Activated CD4-positive, CD25-positive, alpha-beta regulatory T cell treated with anti-CD3 and anti-CD28 coated beads, Interleukin-2, amount 50 U/mL, for 72 hours (primary cell): ENCODE results near the gene SLC26A8.
"Not testable (repeated sequence)": the region's sequence is repeated elsewhere in the genome, so short reads cannot be mapped to it uniquely, and the experiment has no call there.

Source experiments
- DNase-seq: peaks from one replicate; pipeline ENCODE4 v3.0.0; 2021

SLC26A8 gene

GRCh38 chr6:36049582-36049981, 25.1 kb upstream of the SLC26A8 start:
- DNase-seq = no peak

DNA sequence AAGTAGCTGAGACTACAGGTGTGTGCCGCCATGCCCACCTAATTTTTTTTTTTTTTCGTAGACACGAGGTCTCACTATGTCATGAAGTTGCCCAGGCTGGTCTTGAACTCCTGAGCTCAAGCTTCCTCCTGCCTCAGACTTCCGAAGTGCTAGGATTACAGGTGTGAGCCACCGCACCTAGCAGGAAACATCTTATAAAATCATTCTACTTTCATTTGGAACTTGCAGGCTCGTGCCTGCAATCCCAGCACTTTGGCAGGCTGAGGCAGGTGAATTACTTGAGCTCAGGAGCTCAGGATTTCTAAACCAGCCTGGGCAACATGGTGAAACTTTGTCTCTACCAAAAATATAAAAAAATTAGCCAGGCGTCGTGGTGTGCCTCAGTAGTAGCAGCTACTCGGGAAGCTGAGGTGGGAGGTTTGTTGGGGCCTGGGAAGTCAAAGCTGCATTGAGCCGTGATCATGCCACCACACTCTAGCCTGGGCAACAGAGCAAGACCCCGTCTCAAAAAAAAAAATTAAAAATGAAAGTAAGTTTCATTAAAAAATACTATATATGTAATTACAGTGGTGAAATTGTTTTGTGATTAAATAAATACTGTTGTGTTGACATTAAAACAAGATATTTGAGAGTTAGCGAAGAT, 18.3 kb upstream of the SLC26A8 start:
- DNase-seq = no peak

- DNase-seq = no peak
These were observed 16.5 kb upstream of the SLC26A8 start for GRCh38 chr6:36040958-36041357.

DNA sequence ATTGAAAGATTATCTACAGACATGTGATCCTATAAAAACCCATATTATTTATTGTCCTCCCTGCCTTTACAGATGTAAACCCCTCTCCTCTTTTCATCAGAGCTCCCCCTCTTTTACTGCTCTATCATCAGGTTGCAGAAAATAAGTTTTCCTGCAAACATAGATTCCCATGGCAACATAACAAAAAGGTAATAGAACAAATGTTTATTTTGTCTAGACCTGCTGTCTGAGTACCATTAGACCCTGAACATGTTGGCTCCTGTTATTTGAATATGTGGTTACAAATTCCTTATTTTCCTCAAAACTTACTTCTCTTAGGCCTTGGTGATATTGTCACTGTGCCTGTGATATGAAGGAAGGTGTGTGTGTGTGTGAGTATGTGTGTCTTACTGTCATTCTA, 14.7 kb upstream of the SLC26A8 start:
- DNase-seq = no peak

GRCh38 chr6:36038120-36038876, 13.9 kb upstream of the SLC26A8 start:
- no peak for DNase-seq

GRCh38 chr6:36035225-36035624, 10.8 kb upstream of the SLC26A8 start:
- no peak for DNase-seq

DNA sequence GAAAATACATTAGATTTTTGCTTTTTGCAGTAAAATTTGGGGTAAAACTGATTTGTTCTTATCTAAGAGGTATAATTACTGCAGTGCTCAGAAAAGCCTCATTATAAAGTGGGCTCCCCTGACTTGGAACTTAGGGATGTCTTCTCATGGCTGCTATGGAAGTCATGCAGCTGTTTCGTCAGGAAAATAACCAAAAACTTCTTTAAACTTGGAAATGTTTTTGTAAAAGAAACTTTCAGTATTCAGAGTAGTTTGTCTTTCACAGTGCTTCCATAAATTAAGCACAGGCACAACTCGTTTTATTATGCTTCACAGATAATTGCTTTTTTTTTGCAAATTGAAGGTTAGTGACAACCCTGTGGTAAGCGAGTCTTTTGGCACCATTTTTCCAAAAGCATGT, 10.0 kb upstream of the SLC26A8 start:
- no peak for DNase-seq

DNA sequence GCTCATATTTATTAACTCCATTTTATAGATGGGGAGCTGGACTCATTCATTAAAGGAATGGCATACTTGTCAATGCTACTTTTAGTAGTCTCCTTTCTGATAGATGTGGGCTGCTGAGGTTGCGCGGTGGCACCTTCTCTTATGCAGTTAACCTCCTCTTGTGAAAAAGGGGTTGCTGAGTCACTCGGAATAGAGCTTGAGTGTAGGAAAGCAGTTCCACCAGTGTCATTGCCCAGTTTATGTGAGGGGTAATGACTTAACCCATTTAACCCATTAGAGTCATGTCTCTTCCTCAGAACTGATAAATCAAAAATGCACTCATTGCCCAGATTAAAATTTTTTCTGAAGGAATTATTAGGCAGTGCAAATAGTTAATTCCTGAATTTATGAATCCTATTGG, 9.5 kb upstream of the SLC26A8 start:
- no peak for DNase-seq

- not testable (repeated sequence) for DNase-seq
These were observed 8.7 kb upstream of the SLC26A8 start for GRCh38 chr6:36033144-36033543.

DNA sequence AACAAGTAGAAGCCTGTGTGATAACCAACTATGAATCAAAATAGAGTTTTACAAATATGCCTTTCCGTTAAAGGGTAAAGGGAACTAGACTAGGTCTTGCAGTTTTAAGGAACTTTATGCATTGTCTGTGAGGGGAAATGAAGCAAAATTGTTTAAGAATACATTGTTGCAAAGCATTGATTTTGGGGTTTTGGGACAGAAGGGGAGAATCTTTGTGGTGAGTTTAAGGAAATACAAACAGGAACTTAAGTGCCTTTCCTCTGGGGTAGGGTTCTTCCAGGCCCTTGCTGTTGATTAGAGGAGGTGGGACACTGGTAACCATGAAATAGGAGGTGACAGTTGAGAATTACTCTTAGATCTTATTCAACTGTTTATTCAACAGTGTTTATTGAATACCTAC, 7.8 kb upstream of the SLC26A8 start:
- no peak for DNase-seq

DNA sequence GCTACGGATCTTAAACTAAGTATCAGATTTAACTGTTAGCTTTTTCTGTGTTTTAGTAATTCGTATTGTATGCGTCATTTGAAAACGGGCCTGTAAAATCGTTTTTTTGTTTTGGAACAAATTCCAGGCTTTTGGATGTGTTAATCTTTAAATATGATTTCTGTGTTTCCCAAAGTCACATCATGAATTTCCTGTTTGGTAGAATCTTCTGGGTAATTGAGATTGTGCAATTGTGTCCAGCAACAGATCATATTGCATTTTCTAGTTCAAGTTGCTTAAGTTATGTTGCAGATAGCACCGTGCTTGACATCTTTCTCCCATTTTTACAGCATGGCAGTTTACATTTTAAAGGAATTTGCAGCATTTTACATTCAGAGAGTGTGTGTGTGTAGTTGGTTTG, 5.0 kb upstream of the SLC26A8 start:
- no peak for DNase-seq

DNA sequence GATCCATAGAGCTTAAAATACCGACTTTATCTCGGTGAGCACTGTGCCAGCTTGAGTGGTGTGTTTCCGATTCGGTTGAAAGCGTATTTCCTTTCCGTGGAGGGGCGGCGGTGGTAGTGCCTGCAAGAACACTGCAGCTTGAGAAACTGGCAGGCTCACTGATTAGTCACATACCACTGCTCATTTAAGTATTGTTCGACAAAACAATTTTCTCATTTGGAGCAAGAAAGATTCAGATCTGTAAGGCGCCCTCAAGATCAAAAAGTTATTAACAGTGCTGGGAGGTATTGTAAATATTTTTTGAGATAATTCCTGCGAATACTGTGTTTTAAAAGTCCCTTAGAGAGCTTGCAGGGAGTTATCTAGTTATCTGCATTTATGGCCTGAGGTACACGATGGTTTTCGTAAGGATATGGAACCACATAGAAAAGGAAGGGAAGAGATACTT, 4.5 kb upstream of the SLC26A8 start:
- DNase-seq = peak; percentile 65

DNA sequence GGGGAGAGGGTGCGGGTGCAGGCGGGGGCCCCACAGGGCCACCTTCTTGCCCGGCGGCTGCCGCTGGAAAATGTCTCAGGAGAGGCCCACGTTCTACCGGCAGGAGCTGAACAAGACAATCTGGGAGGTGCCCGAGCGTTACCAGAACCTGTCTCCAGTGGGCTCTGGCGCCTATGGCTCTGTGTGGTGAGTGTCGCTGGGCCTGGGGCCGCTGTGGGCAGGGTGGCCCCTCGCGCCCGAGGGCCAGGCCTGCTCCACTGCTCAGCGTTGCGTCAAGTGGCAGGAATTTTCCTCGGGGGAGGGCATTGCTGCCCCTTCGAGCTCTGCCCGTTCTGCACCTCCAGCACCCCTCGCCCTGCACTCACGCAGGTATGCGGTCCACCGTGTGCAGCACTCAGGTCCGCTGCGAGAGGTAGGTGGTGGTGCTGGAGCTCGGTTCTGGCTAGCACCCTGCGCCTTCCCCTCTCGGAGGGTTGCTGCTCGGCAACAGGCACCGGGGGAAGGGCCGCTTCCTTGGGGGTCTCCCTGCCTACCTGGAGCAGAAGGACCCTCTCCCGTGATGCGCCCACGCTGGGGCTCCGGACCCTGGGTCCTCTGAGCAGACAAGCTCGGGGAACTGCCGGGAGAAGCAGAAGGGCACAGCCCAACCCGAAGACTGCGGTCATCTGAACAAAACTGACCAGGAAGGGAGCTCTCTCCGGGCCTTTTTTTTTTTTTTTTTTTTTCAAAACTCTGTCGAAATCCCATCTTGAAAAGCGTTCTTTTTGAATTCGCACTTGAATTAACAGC, 3.8 kb upstream of the SLC26A8 start:
- DNase-seq = peak; percentile 47

- peak; percentile 95 for DNase-seq
These were observed 3.2 kb upstream of the SLC26A8 start, which contains the start of gene MAPK14 for GRCh38 chr6:36027501-36028087. MAPK14 (plus strand) TSS chr6:36027808; CDS start chr6:36028158, 350 bp downstream.

GRCh38 chr6:36025932-36026327, 1.5 kb upstream of the SLC26A8 start:
- no peak for DNase-seq

- DNase-seq = no peak
These were observed 955 bp upstream of the SLC26A8 start for GRCh38 chr6:36025260-36025931.

GRCh38 chr6:36020154-36020553, 4.3 kb downstream of the SLC26A8 start:
- DNase-seq = no peak

- DNase-seq = no peak
These were observed 5.3 kb downstream of the SLC26A8 start for GRCh38 chr6:36019167-36019566.

GRCh38 chr6:36018339-36018738, 6.1 kb downstream of the SLC26A8 start:
- DNase-seq = no peak

GRCh38 chr6:36015666-36016065, 8.8 kb downstream of the SLC26A8 start:
- no peak for DNase-seq

GRCh38 chr6:36000451-36000850, 24.0 kb downstream of the SLC26A8 start:
- no peak for DNase-seq

- DNase-seq = no peak
These were observed 31.3 kb downstream of the SLC26A8 start for GRCh38 chr6:35993150-35993549.

DNA sequence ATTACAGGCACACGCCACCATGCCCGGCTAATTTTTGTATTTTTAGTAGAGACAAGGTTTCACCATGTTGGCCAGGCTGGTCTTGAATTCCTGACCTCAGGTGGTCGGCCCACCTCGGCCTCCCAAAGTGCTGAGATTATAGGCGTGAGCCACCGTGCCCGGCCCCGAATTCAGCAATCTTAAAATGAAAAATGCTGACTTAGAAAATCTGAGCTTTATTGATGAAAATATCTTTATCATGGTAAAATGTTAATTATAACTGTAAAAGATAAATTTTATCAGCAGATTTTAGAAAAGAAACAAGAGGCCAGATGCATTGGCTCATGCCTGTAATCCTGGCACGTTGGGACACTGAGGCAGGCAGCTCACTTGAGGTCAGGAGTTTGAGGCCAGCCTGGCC, 36.4 kb downstream of the SLC26A8 start:
- not testable (repeated sequence) for DNase-seq
